Measurements from ENCODE around the gene KIF16B. TPM values are rescaled to one million over a fixed set of nuclear protein-coding genes. Genes with fewer than 3 reads are reported as not detected.

The KIF16B gene
- total RNA-seq, 1 experiment from 2014 or later = 7.0 TPM

DNA sequence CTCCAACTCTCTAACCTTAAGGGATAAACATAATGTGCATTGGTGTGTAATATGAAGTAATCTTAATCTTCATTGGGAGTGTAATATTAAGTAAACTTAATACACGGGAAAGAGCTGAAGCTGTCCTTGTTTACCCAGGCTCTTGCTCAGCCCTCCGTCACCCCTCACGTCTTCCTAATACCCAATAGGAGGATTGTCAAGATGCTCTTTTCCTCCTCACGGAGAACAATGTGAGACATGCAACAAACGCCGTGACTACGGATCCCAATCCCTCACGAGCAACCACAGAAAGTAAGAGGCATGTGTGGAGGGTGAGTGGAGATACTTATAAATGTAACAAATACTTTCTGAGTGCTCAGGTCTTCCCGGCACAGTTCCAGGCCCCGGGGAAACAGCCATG, 11.0 kb downstream of the KIF16B start:
- H3K27me3 ChIP-seq (ENCODE audit: insufficient read depth, low read length) = no peaks in the 10 kb centered on the region
- H4K20me1 ChIP-seq (ENCODE audit: insufficient read depth) = no peaks in the 10 kb centered on the region
- H3K9me3 ChIP-seq (ENCODE audit: control insufficient read depth in 1 of 2, insufficient read depth in 1 of 2, low read depth in 1 of 2, low read length in 2 of 2) = no peaks in the 10 kb centered on the region
- H3K9ac ChIP-seq (ENCODE audit: low read length) = no peak overlapping the region
- H3K9me2 ChIP-seq (ENCODE audit: insufficient read depth) = no peaks in the 10 kb centered on the region
- ATAC-seq (no peak), DNase-seq (ENCODE audit: low read depth, low spot score) (no peak)
- no peak overlapping the region for H3K27ac ChIP-seq (ENCODE audit: low read depth, low read length)
- ChIA-PET RAD21 (ENCODE audit: low non-redundant PET in 1 of 2, low total read pairs in 2 of 2, uncharacterized antibody in 2 of 2, unreplicated experiment in 2 of 2) (no interaction called here), POLR2A (no interaction called here), CTCF (no interaction called here)
- no peaks in the 10 kb centered on the region for H3K4me1 ChIP-seq (ENCODE audit: control insufficient read depth in 1 of 2, insufficient read depth in 2 of 2, low read length in 2 of 2)
- H2AFZ ChIP-seq (ENCODE audit: low read depth, low read length, poor library complexity, severe bottlenecking) = no peak overlapping the region
- TF ChIP-seq RAD21 (IDR thresholded peaks at IDR 0.05; ENCODE audit: low read depth) = no peak
- no peak for TF ChIP-seq TCF7L2 (IDR thresholded peaks at IDR 0.05; ENCODE audit: borderline replicate concordance, extremely low read depth, insufficient read depth, insufficient read length)
- TF ChIP-seq FOSL1 (IDR thresholded peaks at IDR 0.05; ENCODE audit: low read depth) = no peak
- no peak for TF ChIP-seq ELF1 (IDR thresholded peaks at IDR 0.05; ENCODE audit: borderline replicate concordance, low read depth)
- no peak for TF ChIP-seq POLR2AphosphoS5 (IDR thresholded peaks at IDR 0.05; ENCODE audit: low read depth, low read length)
- intact Hi-C loops (cut with micrococcal nuclease) = no loop called here
- H3K4me3 ChIP-seq (replicated peaks in 1 of 2; ENCODE audit: low read depth in 1 of 2, low read length in 2 of 2) = no peak overlapping the region
- H3K4me2 ChIP-seq (ENCODE audit: low read length) = no peak overlapping the region
- peaks cover 3% of the 10 kb centered on the region; the same call in 1 of the 2 replicates for H3K79me2 ChIP-seq (ENCODE audit: insufficient read depth, low read length)
- H3K36me3 ChIP-seq (ENCODE audit: control insufficient read depth in 1 of 2, insufficient read depth in 2 of 2, low read length in 2 of 2) = no peaks in the 10 kb centered on the region
- no TSS peak for BruUV-seq (replicated peaks)

DNA sequence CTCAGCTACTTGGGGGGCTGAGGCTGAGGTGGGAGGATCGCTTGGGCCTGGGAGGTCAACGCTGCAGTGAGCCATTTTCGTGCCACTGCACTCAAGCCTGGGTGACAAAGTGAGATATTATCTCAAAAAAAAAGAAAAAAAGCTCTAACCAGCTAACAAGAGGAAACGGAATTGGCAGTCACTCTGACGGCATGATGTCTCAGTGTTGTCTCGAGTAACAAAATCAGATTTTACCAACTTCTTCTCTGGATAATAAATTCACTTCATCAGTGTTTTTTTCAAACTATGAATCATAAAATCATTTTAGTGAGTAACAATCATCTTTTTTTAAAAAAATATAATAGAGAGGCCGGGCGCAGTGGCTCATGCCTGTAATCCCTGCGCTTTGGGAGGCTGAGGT, 12.6 kb downstream of the KIF16B start:
- H3K9me3 ChIP-seq (ENCODE audit: control insufficient read depth in 1 of 2, insufficient read depth in 1 of 2, low read depth in 1 of 2, low read length in 2 of 2) = no peaks in the 10 kb centered on the region
- CTCF ChIA-PET = no interaction called here
- no peaks in the 10 kb centered on the region for H3K27me3 ChIP-seq (ENCODE audit: insufficient read depth, low read length)

More for the DNA sequence above, 12.6 kb downstream of the KIF16B start:
- no peak overlapping the region for H3K4me3 ChIP-seq (replicated peaks in 1 of 2; ENCODE audit: low read depth in 1 of 2, low read length in 2 of 2)
- TF ChIP-seq TCF7L2 (IDR thresholded peaks at IDR 0.05; ENCODE audit: borderline replicate concordance, extremely low read depth, insufficient read depth, insufficient read length) (no peak), EZH2 (IDR thresholded peaks at IDR 0.05) (no peak), EZH2phosphoT487 (IDR thresholded peaks at IDR 0.05; ENCODE audit: borderline replicate concordance) (no peak), SRF (IDR thresholded peaks at IDR 0.05; ENCODE audit: low read depth) (no peak), EGR1 (IDR thresholded peaks at IDR 0.05; ENCODE audit: low read depth) (no peak), ZNF274 (IDR thresholded peaks at IDR 0.05; ENCODE audit: low read depth, low read length) (no peak), CEBPB (IDR thresholded peaks at IDR 0.05; ENCODE audit: low read depth) (no peak), ZFX (IDR thresholded peaks at IDR 0.05) (no peak), RAD21 (IDR thresholded peaks at IDR 0.05; ENCODE audit: low read depth) (no peak)
- TF ChIP-seq, protein P1, sequence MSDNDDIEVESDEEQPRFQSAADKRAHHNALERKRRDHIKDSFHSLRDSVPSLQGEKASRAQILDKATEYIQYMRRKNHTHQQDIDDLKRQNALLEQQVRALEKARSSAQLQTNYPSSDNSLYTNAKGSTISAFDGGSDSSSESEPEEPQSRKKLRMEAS (IDR thresholded peaks at IDR 0.05) = no peak
- TF ChIP-seq, protein P2, sequence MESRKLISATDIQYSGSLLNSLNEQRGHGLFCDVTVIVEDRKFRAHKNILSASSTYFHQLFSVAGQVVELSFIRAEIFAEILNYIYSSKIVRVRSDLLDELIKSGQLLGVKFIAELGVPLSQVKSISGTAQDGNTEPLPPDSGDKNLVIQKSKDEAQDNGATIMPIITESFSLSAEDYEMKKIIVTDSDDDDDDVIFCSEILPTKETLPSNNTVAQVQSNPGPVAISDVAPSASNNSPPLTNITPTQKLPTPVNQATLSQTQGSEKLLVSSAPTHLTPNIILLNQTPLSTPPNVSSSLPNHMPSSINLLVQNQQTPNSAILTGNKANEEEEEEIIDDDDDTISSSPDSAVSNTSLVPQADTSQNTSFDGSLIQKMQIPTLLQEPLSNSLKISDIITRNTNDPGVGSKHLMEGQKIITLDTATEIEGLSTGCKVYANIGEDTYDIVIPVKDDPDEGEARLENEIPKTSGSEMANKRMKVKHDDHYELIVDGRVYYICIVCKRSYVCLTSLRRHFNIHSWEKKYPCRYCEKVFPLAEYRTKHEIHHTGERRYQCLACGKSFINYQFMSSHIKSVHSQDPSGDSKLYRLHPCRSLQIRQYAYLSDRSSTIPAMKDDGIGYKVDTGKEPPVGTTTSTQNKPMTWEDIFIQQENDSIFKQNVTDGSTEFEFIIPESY (IDR thresholded peaks at IDR 0.05; ENCODE audit: extremely low read depth, insufficient replicate concordance, low read length) = no peak
- TF ChIP-seq, protein P3, sequence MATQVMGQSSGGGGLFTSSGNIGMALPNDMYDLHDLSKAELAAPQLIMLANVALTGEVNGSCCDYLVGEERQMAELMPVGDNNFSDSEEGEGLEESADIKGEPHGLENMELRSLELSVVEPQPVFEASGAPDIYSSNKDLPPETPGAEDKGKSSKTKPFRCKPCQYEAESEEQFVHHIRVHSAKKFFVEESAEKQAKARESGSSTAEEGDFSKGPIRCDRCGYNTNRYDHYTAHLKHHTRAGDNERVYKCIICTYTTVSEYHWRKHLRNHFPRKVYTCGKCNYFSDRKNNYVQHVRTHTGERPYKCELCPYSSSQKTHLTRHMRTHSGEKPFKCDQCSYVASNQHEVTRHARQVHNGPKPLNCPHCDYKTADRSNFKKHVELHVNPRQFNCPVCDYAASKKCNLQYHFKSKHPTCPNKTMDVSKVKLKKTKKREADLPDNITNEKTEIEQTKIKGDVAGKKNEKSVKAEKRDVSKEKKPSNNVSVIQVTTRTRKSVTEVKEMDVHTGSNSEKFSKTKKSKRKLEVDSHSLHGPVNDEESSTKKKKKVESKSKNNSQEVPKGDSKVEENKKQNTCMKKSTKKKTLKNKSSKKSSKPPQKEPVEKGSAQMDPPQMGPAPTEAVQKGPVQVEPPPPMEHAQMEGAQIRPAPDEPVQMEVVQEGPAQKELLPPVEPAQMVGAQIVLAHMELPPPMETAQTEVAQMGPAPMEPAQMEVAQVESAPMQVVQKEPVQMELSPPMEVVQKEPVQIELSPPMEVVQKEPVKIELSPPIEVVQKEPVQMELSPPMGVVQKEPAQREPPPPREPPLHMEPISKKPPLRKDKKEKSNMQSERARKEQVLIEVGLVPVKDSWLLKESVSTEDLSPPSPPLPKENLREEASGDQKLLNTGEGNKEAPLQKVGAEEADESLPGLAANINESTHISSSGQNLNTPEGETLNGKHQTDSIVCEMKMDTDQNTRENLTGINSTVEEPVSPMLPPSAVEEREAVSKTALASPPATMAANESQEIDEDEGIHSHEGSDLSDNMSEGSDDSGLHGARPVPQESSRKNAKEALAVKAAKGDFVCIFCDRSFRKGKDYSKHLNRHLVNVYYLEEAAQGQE (IDR thresholded peaks at IDR 0.05; ENCODE audit: low read depth) = no peak
- no peaks in the 10 kb centered on the region for H3K4me1 ChIP-seq (ENCODE audit: control insufficient read depth in 1 of 2, insufficient read depth in 2 of 2, low read length in 2 of 2)
- H4K20me1 ChIP-seq (ENCODE audit: insufficient read depth) = no peaks in the 10 kb centered on the region
- no peak for DNase-seq (ENCODE audit: low read depth, low spot score)
- no peaks in the 10 kb centered on the region for H3K36me3 ChIP-seq (ENCODE audit: control insufficient read depth in 1 of 2, insufficient read depth in 2 of 2, low read length in 2 of 2)
- intact Hi-C loops (cut with micrococcal nuclease) = no loop called here
- H3K9me2 ChIP-seq (ENCODE audit: insufficient read depth) = no peaks in the 10 kb centered on the region
- BruUV-seq (replicated peaks) = no TSS peak
- no peak for ATAC-seq
- no peak overlapping the region for H3K27ac ChIP-seq (ENCODE audit: low read depth, low read length)
- no peak overlapping the region for H3K4me2 ChIP-seq (ENCODE audit: low read length)
- ChIA-PET RAD21 (ENCODE audit: low non-redundant PET in 1 of 2, low total read pairs in 2 of 2, uncharacterized antibody in 2 of 2, unreplicated experiment in 2 of 2) (no interaction called here), POLR2A (interaction anchor here (1.5 kb wide), 1 partner anchor 20 kb away, joined by 3 read pairs; no protein-coding TSS in a partner anchor)
- H2AFZ ChIP-seq (ENCODE audit: low read depth, low read length, poor library complexity, severe bottlenecking) = no peak overlapping the region
- H3K79me2 ChIP-seq (ENCODE audit: insufficient read depth, low read length) = peaks cover 3% of the 10 kb centered on the region; the same call in 1 of the 2 replicates
- H3K9ac ChIP-seq (ENCODE audit: low read length) = no peak overlapping the region
